HFF-Myc (cell line): ENCODE measurements around the gene RCVRN.
A peak's percentile ranks its signal among the peaks of the same experiment; 100 is the strongest.
"Not testable (repeated sequence)": the region's sequence is repeated elsewhere in the genome, so short reads cannot be mapped to it uniquely, and the experiment has no call there.

Source experiments
- DNase-seq: peaks from one replicate; pipeline ENCODE4 v3.0.0-alpha.2; 2011; ENCODE audit warnings: low read depth; ENCODE audit errors: extremely low read depth
- H3K4me3 ChIP-seq: replicated peaks from 2 replicates; pipeline ENCODE4 v1.5.1; 2011; ENCODE audit warnings: low read depth, mild to moderate bottlenecking, control low read depth, low read length
- CTCF ChIP-seq: IDR thresholded peaks from 2 replicates; pipeline ENCODE4 v1.5.1; 2012; ENCODE audit warnings: mild to moderate bottlenecking, low read depth, low read length, control low read depth; ENCODE audit errors: missing control alignments

Gene RCVRN

GRCh38 chr17:9925457-9925856 is 20.4 kb upstream of the RCVRN start:
- DNase-seq = no peak
- no peak overlapping the region for H3K4me3 ChIP-seq
- TF ChIP-seq CTCF = no peak

GRCh38 chr17:9924735-9925191 is 19.7 kb upstream of the RCVRN start:
- peak; percentile 74 for TF ChIP-seq CTCF
- DNase-seq = no peak
- H3K4me3 ChIP-seq = no peak overlapping the region

GRCh38 chr17:9922012-9922848 is 17.2 kb upstream of the RCVRN start:
- TF ChIP-seq CTCF = no peak
- no peak for DNase-seq
- no peak overlapping the region for H3K4me3 ChIP-seq

- not testable (repeated sequence) for H3K4me3 ChIP-seq, DNase-seq
Measured at GRCh38 chr17:9921216-9921615, 16.1 kb upstream of the RCVRN start.

- no peak for TF ChIP-seq CTCF
- H3K4me3 ChIP-seq = no peak overlapping the region
- DNase-seq = no peak
Measured at GRCh38 chr17:9918804-9919352, 13.8 kb upstream of the RCVRN start.

GRCh38 chr17:9918352-9918751 is 13.3 kb upstream of the RCVRN start:
- H3K4me3 ChIP-seq = no peak overlapping the region
- no peak for TF ChIP-seq CTCF
- no peak for DNase-seq

- no peak overlapping the region for H3K4me3 ChIP-seq
- no peak for DNase-seq
- TF ChIP-seq CTCF = no peak
Measured at GRCh38 chr17:9917801-9918200, 12.7 kb upstream of the RCVRN start.
